GM12878 (cell line): Measurements from ENCODE around the gene CASP8AP2. TPM values are rescaled to one million over a fixed set of nuclear protein-coding genes. Genes with fewer than 3 reads are reported as not detected.

ENCODE experiments used
- ATAC-seq: fragments of 200-7000 bp; cut with Tn5 transposase; 3 replicates; pipeline ENCODE4 v1.9.1; 2020; ENCODE audit warnings: mild to moderate bottlenecking, moderate library complexity
- BruUV-seq: library from RNA; stranded (reverse); fragments of 400-500 nt; replicated peaks from 2 replicates; lab custom pipeline; 2021; lab: Mats Ljungman, UMichigan
- CTCF ChIA-PET: fragments of 300-600 bp; sonication (Branson Sonifier 250); formaldehyde crosslinking; extraction: SDS; loops from one replicate; lab custom pipeline; 2021; ENCODE audit warnings: inconsistent platforms; lab: Yijun Ruan, JAX
- POLR2A ChIA-PET: fragments of 350-600 bp; formaldehyde crosslinking; extraction: SDS; loops from one replicate; lab custom pipeline; 2021; ENCODE audit warnings: inconsistent platforms; lab: Charles Lee
- RAD21 ChIA-PET: fragments of 300-600 bp; sonication (Branson Sonifier 250); formaldehyde crosslinking; loops from one replicate; lab custom pipeline; 2023; ENCODE audit warnings: antibody characterized with exemption; ENCODE audit not compliant: unreplicated experiment; lab: Charles Lee
- SMC1A ChIA-PET: fragments of 300-600 bp; sonication (Branson Sonifier 250); formaldehyde crosslinking; loops from one replicate; lab custom pipeline; 2023; ENCODE audit not compliant: unreplicated experiment, uncharacterized antibody; lab: Charles Lee
- DNase-seq: peaks from one replicate; pipeline ENCODE4 v3.0.0-alpha.2; 2011; ENCODE audit warnings: low read depth, low spot score
- FAIRE-seq: peaks from 3 replicates; lab custom pipeline; 2011; peaks lifted over from hg19 to GRCh38; lab: Jason Lieb, UNC
- H2AFZ ChIP-seq: 2 replicates; pipeline ENCODE4 v1.6.0; 2011; ENCODE audit warnings: low read depth, low read length, control low read depth; ENCODE audit not compliant: control insufficient read depth
- H3K27ac ChIP-seq: 2 replicates; pipeline ENCODE4 v1.5.1; 2011; ENCODE audit warnings: control low read depth; ENCODE audit not compliant: control insufficient read depth, insufficient read depth
- H3K27me3 ChIP-seq, 2 experiments: replicated peaks in 1 of 2; 2 replicates each; pipeline versions ENCODE4 v1.6.0 to v1.6.1; 2011; ENCODE audit warnings: low read length in 1 of 2; ENCODE audit not compliant: control insufficient read depth in 2 of 2, insufficient read depth in 2 of 2
- H3K36me3 ChIP-seq, 2 experiments: 2 replicates each; pipeline ENCODE4 v1.5.1; 2011; ENCODE audit warnings: low read length in 1 of 2; ENCODE audit not compliant: control insufficient read depth in 2 of 2, insufficient read depth in 2 of 2
- H3K4me1 ChIP-seq: 2 replicates; pipeline ENCODE4 v1.6.1; 2011; ENCODE audit warnings: mild to moderate bottlenecking, low read length, moderate library complexity, mixed read lengths; ENCODE audit not compliant: control insufficient read depth, insufficient read depth
- H3K4me2 ChIP-seq: 2 replicates; pipeline ENCODE4 v1.6.0; 2011; ENCODE audit warnings: control low read depth; ENCODE audit not compliant: control insufficient read depth, insufficient read depth
- H3K4me3 ChIP-seq: fragments of 200-600 bp; sonication (generic); 2 replicates; pipeline ENCODE4 v1.5.1; 2016
- H3K79me2 ChIP-seq: 2 replicates; pipeline ENCODE4 v1.6.0; 2011; ENCODE audit warnings: low read length; ENCODE audit not compliant: control insufficient read depth, insufficient read depth
- H3K9ac ChIP-seq: 2 replicates; pipeline ENCODE4 v1.8.0; 2011; ENCODE audit warnings: low read length, control low read depth, mixed read lengths; ENCODE audit not compliant: control insufficient read depth, insufficient read depth
- H3K9me3 ChIP-seq: replicated peaks from 3 replicates; pipeline ENCODE4 v1.5.1; 2011; ENCODE audit warnings: mild to moderate bottlenecking, low read length; ENCODE audit not compliant: control insufficient read depth, insufficient read depth
- H4K20me1 ChIP-seq: 2 replicates; pipeline ENCODE4 v1.6.0; 2011; ENCODE audit not compliant: control insufficient read depth, insufficient read depth
- CBFB ChIP-seq: IDR thresholded peaks from 2 replicates; pipeline ENCODE4 v1.6.1; 2016; ENCODE audit warnings: antibody characterized with exemption, low read depth
- CEBPB ChIP-seq, 2 experiments: fragments of 150-350 bp in 1 of 2; IDR thresholded peaks; 2 replicates each; pipeline ENCODE4 v1.6.1; 2012 to 2014; ENCODE audit warnings: low read depth in 2 of 2, low read length in 2 of 2, borderline replicate concordance in 1 of 2, inconsistent platforms in 1 of 2
- CREB1 ChIP-seq: IDR thresholded peaks from 2 replicates; pipeline ENCODE4 v1.6.1; 2012; ENCODE audit warnings: low read depth, mild to moderate bottlenecking, inconsistent platforms
- CREM ChIP-seq: IDR thresholded peaks from 2 replicates; pipeline ENCODE4 v1.6.1; 2014; ENCODE audit warnings: antibody characterized with exemption, low read depth
- IRF4 ChIP-seq: IDR thresholded peaks from 2 replicates; pipeline ENCODE4 v1.6.1; 2011; ENCODE audit warnings: low read depth, low read length
- KLF5 ChIP-seq: fragments of 450-650 bp; IDR thresholded peaks from 2 replicates; pipeline ENCODE4 v1.6.1; 2014; ENCODE audit warnings: mild to moderate bottlenecking; ENCODE audit not compliant: partially characterized antibody
- NFIC ChIP-seq: IDR thresholded peaks from 2 replicates; pipeline ENCODE4 v1.6.1; 2012; ENCODE audit warnings: low read depth, mild to moderate bottlenecking, inconsistent platforms, low read length, moderate library complexity
- PAX5 ChIP-seq: IDR thresholded peaks from 2 replicates; pipeline ENCODE4 v1.6.1; 2011; ENCODE audit warnings: low read depth, low read length, borderline replicate concordance
- SKIL ChIP-seq: fragments of 450-650 bp; IDR thresholded peaks from 2 replicates; pipeline ENCODE4 v1.6.1; 2017; ENCODE audit warnings: mild to moderate bottlenecking, low read depth, inconsistent platforms; ENCODE audit not compliant: poor library complexity, severe bottlenecking
- ZNF217 ChIP-seq: fragments of 450-650 bp; IDR thresholded peaks from 2 replicates; pipeline ENCODE4 v1.6.1; 2017; ENCODE audit warnings: antibody characterized with exemption, mild to moderate bottlenecking
- WGBS: methylation state at CpG from one replicate; pipeline ENCODE4 v1.1.6; 2016; ENCODE audit warnings: low lambda C conversion rate; ENCODE audit not compliant: insufficient replicate concordance, insufficient coverage; ENCODE audit errors: missing lambda C conversion rate; 5-methylcytosine and 5-hydroxymethylcytosine counted together
- in situ Hi-C: fragments of 300-500 bp; cut with MboI; formaldehyde crosslinking; loops from 9 replicates; pipeline ENCODE4 v1.14.3; 2018; ENCODE audit warnings: mixed read lengths
- intact Hi-C: fragments of 100-400 bp; cut with micrococcal nuclease; formaldehyde crosslinking; loops from one replicate; pipeline ENCODE4 v1.14.2; 2022; ENCODE audit not compliant: unreplicated experiment
- polyA plus RNA-seq, 11 experiments: library from polyadenylated mRNA; depleted of rRNA in 4 of 11; unstranded in 6 of 11; stranded (reverse) in 5 of 11; fragments of >200 nt; fragmentation: Nextera tagmentation in 4 of 11; fragmentation: Illumina TruSeq in 1 of 11; extraction: Ambion mirVana in 4 of 11; extraction: Trizol in 1 of 11; gene quantifications; 1 replicate in 1 of 11; 2 replicates in 10 of 11; pipeline versions ENCODE4 v1.2.1 to v1.2.3, GENCODE V29; 2011 to 2016; ENCODE audit warnings: inconsistent platforms in 2 of 11, missing spikeins in 2 of 11, low read depth in 1 of 11
- total RNA-seq, 4 experiments: library from RNA; depleted of rRNA in 3 of 4; stranded (reverse); fragments of >200 nt in 3 of 4; fragmentation: Illumina TruSeq in 1 of 4; extraction: Trizol in 1 of 4; gene quantifications; 2 replicates each; pipeline versions ENCODE4 v1.2.1 to v1.2.3, GENCODE V29; 2013 to 2021

Gene CASP8AP2
- total and polyA plus RNA-seq, 10 of the 15 experiments (the other 5 are each of a cell fraction or from before 2014, with no cell fraction given), result 11.1 to 28.7 (median 17.1) TPM

GRCh38 chr6:89797317-89797716 lies 32.4 kb upstream of the CASP8AP2 start:
- WGBS, result 77% methylated on average over 7 of the region's 7 CpGs
- in situ Hi-C loops, result no loop called here
- BruUV-seq, result no TSS peak
- CTCF ChIA-PET, result no interaction called here
- Histone ChIP-seq H2AFZ (no peak overlapping the region), H3K27ac (no peak overlapping the region), H3K9me3 (no peaks in the 10 kb centered on the region), H3K79me2 (no peaks in the 10 kb centered on the region; the same call in 1 of the 2 replicates), H3K4me1 (peaks cover 17% of the 10 kb centered on the region), H4K20me1 (no peaks in the 10 kb centered on the region), H3K27me3 (no peaks in the 10 kb centered on the region), H3K36me3 (peaks cover 6 to 17% of the 10 kb centered on the region in 2 experiments), H3K9ac (no peak overlapping the region), H3K4me2 (no peak overlapping the region), H3K4me3 (no peak overlapping the region)
- ATAC-seq (no peak), FAIRE-seq (no peak), DNase-seq (no peak)
- POLR2A ChIA-PET, result no interaction called here
- SMC1A ChIA-PET, result interaction anchor here (0.7 kb wide), 1 partner anchor 23 kb away, joined by 3 read pairs; no protein-coding TSS in a partner anchor
- RAD21 ChIA-PET, result no interaction called here
- intact Hi-C loops, result no loop called here
- TF ChIP-seq CREM (no peak), ZNF217 (no peak), PAX5 (no peak), CBFB (no peak), CEBPB (IDR thresholded peaks at IDR 0.05; ENCODE audit: borderline replicate concordance in 1 of 2, low read depth in 2 of 2, low read length in 2 of 2) (no peak), SKIL (no peak), NFIC (no peak), KLF5 (no peak), IRF4 (no peak), CREB1 (no peak)
